Measurements from ENCODE around the gene TNRC6B.

The TNRC6B gene

GRCh38 chr22:40381461-40381860 lies 203.7 kb downstream of the TNRC6B start:
- Histone ChIP-seq H3K36me3 (ENCODE audit: insufficient read depth, insufficient read length, low read length) (no peaks in the 10 kb centered on the region), H3K4me1 (ENCODE audit: insufficient read depth, insufficient read length) (no peaks in the 10 kb centered on the region), H3K27me3 (ENCODE audit: insufficient read depth, insufficient read length) (no peaks in the 10 kb centered on the region), H3K9me3 (ENCODE audit: insufficient read depth, low read length) (no peaks in the 10 kb centered on the region), H3K4me3 (ENCODE audit: insufficient read length, low read depth) (no peak overlapping the region), H3K9ac (ENCODE audit: insufficient read length, low read depth) (no peak overlapping the region)
- DNase-seq (ENCODE audit: low read depth, low spot score) = no peak
- TF ChIP-seq ZNF274 (IDR thresholded peaks at IDR 0.05; ENCODE audit: low read depth, low read length) (no peak), YY1 (IDR thresholded peaks at IDR 0.05; ENCODE audit: insufficient read depth, insufficient read length) (no peak), SUZ12 (IDR thresholded peaks at IDR 0.05; ENCODE audit: extremely low read depth, insufficient read depth, insufficient read length) (no peak)

- H3K36me3 ChIP-seq (ENCODE audit: insufficient read depth, insufficient read length, low read length) = peaks cover 14% of the 10 kb centered on the region
- H3K9me3 ChIP-seq (ENCODE audit: insufficient read depth, low read length) = no peaks in the 10 kb centered on the region
- no peak for DNase-seq (ENCODE audit: low read depth, low spot score)
- H3K4me3 ChIP-seq (ENCODE audit: insufficient read length, low read depth) = no peak overlapping the region
- no peaks in the 10 kb centered on the region for H3K27me3 ChIP-seq (ENCODE audit: insufficient read depth, insufficient read length)
- H3K4me1 ChIP-seq (ENCODE audit: insufficient read depth, insufficient read length) = no peaks in the 10 kb centered on the region
- H3K9ac ChIP-seq (ENCODE audit: insufficient read length, low read depth) = no peak overlapping the region
- TF ChIP-seq ZNF274 (IDR thresholded peaks at IDR 0.05; ENCODE audit: low read depth, low read length) (no peak), SUZ12 (IDR thresholded peaks at IDR 0.05; ENCODE audit: extremely low read depth, insufficient read depth, insufficient read length) (no peak), YY1 (IDR thresholded peaks at IDR 0.05; ENCODE audit: insufficient read depth, insufficient read length) (no peak)
Measured at GRCh38 chr22:40383905-40384304, 206.2 kb downstream of the TNRC6B start.

GRCh38 chr22:40385036-40385782 lies 207.5 kb downstream of the TNRC6B start:
- H3K36me3 ChIP-seq (ENCODE audit: insufficient read depth, insufficient read length, low read length) = peaks cover 14% of the 10 kb centered on the region
- H3K27me3 ChIP-seq (ENCODE audit: insufficient read depth, insufficient read length) = no peaks in the 10 kb centered on the region
- no peak overlapping the region for H3K4me3 ChIP-seq (ENCODE audit: insufficient read length, low read depth)
- no peak for DNase-seq (ENCODE audit: low read depth, low spot score)
- no peak overlapping the region for H3K9ac ChIP-seq (ENCODE audit: insufficient read length, low read depth)
- no peaks in the 10 kb centered on the region for H3K4me1 ChIP-seq (ENCODE audit: insufficient read depth, insufficient read length)
- TF ChIP-seq YY1 (IDR thresholded peaks at IDR 0.05; ENCODE audit: insufficient read depth, insufficient read length) (no peak), ZNF274 (IDR thresholded peaks at IDR 0.05; ENCODE audit: low read depth, low read length) (no peak), SUZ12 (IDR thresholded peaks at IDR 0.05; ENCODE audit: extremely low read depth, insufficient read depth, insufficient read length) (no peak)
- no peaks in the 10 kb centered on the region for H3K9me3 ChIP-seq (ENCODE audit: insufficient read depth, low read length)
